ENCODE data around the gene AAK1.

AAK1 gene

DNA sequence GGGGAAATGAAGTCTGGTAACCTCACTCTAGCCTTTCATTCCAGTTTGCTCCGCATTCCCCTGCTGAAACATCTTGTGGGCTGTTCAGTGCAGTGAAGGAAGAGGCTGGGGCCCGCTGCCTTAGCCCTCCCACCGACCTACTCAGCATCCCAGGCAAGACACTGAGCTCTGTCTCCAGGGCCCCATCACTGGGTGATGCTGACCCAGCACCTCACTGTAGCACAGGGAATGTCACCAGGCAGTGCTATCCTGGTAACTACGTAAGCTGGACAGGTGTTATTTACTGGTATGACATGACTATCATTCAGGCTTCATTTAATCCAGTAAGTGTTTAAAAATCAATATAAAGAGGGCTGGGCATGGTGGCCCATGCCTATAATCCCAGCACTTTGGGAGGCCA lies 105.3 kb downstream of the AAK1 start:
- Histone ChIP-seq H3K36me3 (ENCODE audit: control insufficient read depth, insufficient read depth, low read length) (peaks cover 16% of the 10 kb centered on the region), H3K4me1 (ENCODE audit: control insufficient read depth, insufficient read depth, low read length) (peaks cover 8% of the 10 kb centered on the region; the same call in 1 of the 2 replicates), H3K4me3 (ENCODE audit: low read depth, low read length) (no peak overlapping the region), H3K9me3 (ENCODE audit: control insufficient read depth, insufficient read depth, low read depth, low read length) (no peaks in the 10 kb centered on the region), H3K9ac (ENCODE audit: low read length) (no peak overlapping the region), H3K27ac (ENCODE audit: low read depth, low read length) (no peak overlapping the region), H3K27me3 (ENCODE audit: control insufficient read depth, insufficient read depth, low read length) (no peaks in the 10 kb centered on the region)

DNA sequence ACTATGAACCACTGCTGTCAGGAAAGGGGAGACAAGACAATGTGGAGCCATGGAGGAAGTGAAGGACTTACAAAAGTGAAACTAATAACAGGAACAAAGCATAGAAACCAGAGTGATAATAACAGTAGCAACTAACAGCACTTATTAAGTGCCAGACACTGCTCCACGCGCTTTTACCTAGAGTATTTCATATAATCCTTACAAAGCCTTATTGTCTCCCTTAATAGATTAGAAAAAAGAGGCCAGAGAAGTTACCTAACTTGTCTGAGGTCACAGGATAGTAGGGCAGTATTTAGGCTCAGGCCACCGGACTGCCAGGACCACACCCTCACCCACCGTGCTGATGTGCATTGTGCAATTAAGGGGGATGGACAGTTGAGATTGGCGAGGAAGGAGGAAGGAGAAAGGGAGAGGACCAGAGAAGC lies 107.7 kb downstream of the AAK1 start:
- H3K4me3 ChIP-seq (ENCODE audit: low read depth, low read length): no peak overlapping the region
- no peaks in the 10 kb centered on the region for H3K9me3 ChIP-seq (ENCODE audit: control insufficient read depth, insufficient read depth, low read depth, low read length)
- H3K36me3 ChIP-seq (ENCODE audit: control insufficient read depth, insufficient read depth, low read length): peaks cover 16% of the 10 kb centered on the region
- no peak overlapping the region for H3K9ac ChIP-seq (ENCODE audit: low read length)
- H3K27ac ChIP-seq (ENCODE audit: low read depth, low read length): no peak overlapping the region
- H3K4me1 ChIP-seq (ENCODE audit: control insufficient read depth, insufficient read depth, low read length): peaks cover 8% of the 10 kb centered on the region; the same call in 1 of the 2 replicates
- H3K27me3 ChIP-seq (ENCODE audit: control insufficient read depth, insufficient read depth, low read length): no peaks in the 10 kb centered on the region

DNA sequence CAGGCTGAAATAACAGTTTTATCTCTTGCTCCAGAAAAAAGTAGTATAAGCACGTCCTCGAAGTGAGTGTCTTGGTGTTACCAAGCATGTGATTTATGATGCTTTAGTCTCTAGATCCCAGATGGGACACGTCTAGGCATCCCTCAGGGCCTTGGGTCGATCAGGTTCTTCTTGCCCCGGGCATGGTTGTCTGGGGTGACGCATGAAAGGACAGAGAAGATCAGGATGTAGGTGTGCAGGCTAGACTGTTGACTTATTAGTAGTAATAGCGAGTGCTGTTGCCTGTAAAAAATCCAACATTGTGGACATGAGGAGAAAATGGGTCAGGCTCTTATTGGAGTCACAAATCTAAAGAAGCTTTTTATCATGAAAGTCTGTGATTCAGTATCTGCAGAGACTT lies 112.4 kb downstream of the AAK1 start:
- no peak overlapping the region for H3K9ac ChIP-seq (ENCODE audit: low read length)
- no peaks in the 10 kb centered on the region for H3K27me3 ChIP-seq (ENCODE audit: control insufficient read depth, insufficient read depth, low read length)
- no peak overlapping the region for H3K4me3 ChIP-seq (ENCODE audit: low read depth, low read length)
- peaks cover 30% of the 10 kb centered on the region for H3K36me3 ChIP-seq (ENCODE audit: control insufficient read depth, insufficient read depth, low read length)
- no peaks in the 10 kb centered on the region for H3K9me3 ChIP-seq (ENCODE audit: control insufficient read depth, insufficient read depth, low read depth, low read length)
- H3K27ac ChIP-seq (ENCODE audit: low read depth, low read length): no peak overlapping the region
- H3K4me1 ChIP-seq (ENCODE audit: control insufficient read depth, insufficient read depth, low read length): no peaks in the 10 kb centered on the region

DNA sequence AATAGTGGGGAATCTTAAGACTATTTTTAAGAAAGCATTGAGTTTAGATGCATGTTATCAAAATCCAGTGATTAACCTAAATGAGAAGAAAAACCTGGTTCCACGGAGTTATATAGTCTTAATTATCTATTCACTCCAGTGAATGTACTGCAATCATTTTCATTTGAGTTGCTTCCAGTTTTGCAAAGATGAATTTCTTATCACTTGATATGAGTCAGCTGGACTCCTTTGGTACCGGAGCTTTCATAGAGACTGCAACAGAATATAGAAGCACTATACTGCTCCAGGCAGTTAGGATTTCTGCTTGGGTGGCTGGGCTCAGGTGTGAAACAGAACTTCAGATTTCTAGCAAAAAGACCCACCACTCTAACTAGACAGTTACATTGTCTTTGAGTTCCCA lies 114.1 kb downstream of the AAK1 start:
- Histone ChIP-seq H3K4me3 (ENCODE audit: low read depth, low read length) (no peak overlapping the region), H3K27ac (ENCODE audit: low read depth, low read length) (no peak overlapping the region), H3K9ac (ENCODE audit: low read length) (no peak overlapping the region), H3K4me1 (ENCODE audit: control insufficient read depth, insufficient read depth, low read length) (peaks cover 11% of the 10 kb centered on the region), H3K36me3 (ENCODE audit: control insufficient read depth, insufficient read depth, low read length) (peaks cover 34% of the 10 kb centered on the region), H3K9me3 (ENCODE audit: control insufficient read depth, insufficient read depth, low read depth, low read length) (no peaks in the 10 kb centered on the region), H3K27me3 (ENCODE audit: control insufficient read depth, insufficient read depth, low read length) (no peaks in the 10 kb centered on the region)

DNA sequence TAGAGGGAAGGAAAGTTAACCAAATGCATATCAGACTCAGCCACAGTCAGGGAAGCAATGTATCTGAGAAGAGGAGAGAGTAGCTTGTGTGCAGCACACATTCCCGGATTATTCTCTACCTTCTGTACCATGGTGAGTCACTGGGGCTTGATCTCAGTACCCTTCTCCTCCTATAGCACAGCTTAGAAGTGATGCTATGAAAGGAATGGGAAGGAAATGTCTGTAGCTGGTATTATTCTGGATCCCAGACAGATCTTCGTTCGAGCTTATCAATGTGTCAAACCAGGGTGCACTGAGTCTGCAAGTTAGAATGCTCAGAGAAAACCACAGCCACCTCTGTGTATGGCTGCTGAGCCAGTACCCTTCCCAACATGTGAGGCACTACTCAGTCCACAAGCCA lies 118.3 kb downstream of the AAK1 start:
- Histone ChIP-seq H3K9ac (ENCODE audit: low read length) (no peak overlapping the region), H3K27ac (ENCODE audit: low read depth, low read length) (no peak overlapping the region), H3K4me1 (ENCODE audit: control insufficient read depth, insufficient read depth, low read length) (peaks cover 11% of the 10 kb centered on the region), H3K27me3 (ENCODE audit: control insufficient read depth, insufficient read depth, low read length) (no peaks in the 10 kb centered on the region), H3K9me3 (ENCODE audit: control insufficient read depth, insufficient read depth, low read depth, low read length) (no peaks in the 10 kb centered on the region), H3K4me3 (ENCODE audit: low read depth, low read length) (no peak overlapping the region), H3K36me3 (ENCODE audit: control insufficient read depth, insufficient read depth, low read length) (peaks cover 34% of the 10 kb centered on the region; the same call in 1 of the 2 replicates)

DNA sequence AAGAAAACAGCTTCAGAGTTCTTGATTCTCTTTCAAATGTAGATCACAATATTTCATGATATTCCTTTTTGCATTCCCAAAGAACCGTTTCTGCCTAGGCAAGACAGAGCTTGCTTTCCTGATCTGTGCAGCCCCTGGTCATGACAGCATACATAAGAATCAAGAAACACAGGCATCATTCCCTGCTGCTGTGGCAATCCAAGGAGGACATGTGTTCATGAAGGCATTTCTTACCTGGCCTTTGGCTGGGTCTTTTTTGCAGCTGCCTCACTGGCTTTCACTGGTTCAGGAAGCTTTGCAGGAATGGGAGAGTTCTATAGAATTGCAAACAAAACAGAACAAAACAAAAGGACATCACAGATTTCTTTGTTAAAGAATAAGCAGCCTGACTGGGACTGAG lies 118.7 kb downstream of the AAK1 start:
- H3K9ac ChIP-seq (ENCODE audit: low read length): no peak overlapping the region

DNA sequence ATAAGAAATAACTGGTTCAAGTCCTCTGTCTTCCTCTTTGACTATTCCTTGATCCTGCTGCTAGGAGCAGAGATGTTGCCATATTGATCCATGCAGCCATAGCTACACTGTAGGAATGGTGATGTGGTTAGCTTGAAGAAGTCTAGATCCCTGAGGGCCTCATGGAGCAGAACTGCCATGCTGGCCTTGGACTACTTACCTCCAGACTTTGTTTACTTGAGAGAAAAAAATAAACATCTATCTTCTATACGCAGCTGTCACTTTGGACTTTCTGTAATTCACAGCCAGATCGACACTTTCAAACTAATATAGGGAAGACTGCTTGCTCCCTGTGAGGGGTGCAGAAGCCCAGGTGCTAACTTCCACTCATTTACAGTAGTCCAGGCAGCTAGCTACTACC lies 121.8 kb downstream of the AAK1 start:
- H3K36me3 ChIP-seq (ENCODE audit: control insufficient read depth, insufficient read depth, low read length): peaks cover 36% of the 10 kb centered on the region; the same call in 1 of the 2 replicates
- no peak overlapping the region for H3K27ac ChIP-seq (ENCODE audit: low read depth, low read length)
- H3K9ac ChIP-seq (ENCODE audit: low read length): no peak overlapping the region
- no peaks in the 10 kb centered on the region for H3K27me3 ChIP-seq (ENCODE audit: control insufficient read depth, insufficient read depth, low read length)
- H3K4me1 ChIP-seq (ENCODE audit: control insufficient read depth, insufficient read depth, low read length): peaks cover 21% of the 10 kb centered on the region
- no peak overlapping the region for H3K4me3 ChIP-seq (ENCODE audit: low read depth, low read length)
- no peaks in the 10 kb centered on the region for H3K9me3 ChIP-seq (ENCODE audit: control insufficient read depth, insufficient read depth, low read depth, low read length)

More for the DNA sequence above, 118.7 kb downstream of the AAK1 start:
- no peaks in the 10 kb centered on the region for H3K27me3 ChIP-seq (ENCODE audit: control insufficient read depth, insufficient read depth, low read length)
- no peak overlapping the region for H3K27ac ChIP-seq (ENCODE audit: low read depth, low read length)
- H3K36me3 ChIP-seq (ENCODE audit: control insufficient read depth, insufficient read depth, low read length): peaks cover 36% of the 10 kb centered on the region; the same call in 1 of the 2 replicates
- peaks cover 11% of the 10 kb centered on the region for H3K4me1 ChIP-seq (ENCODE audit: control insufficient read depth, insufficient read depth, low read length)
- no peak overlapping the region for H3K4me3 ChIP-seq (ENCODE audit: low read depth, low read length)
- no peaks in the 10 kb centered on the region for H3K9me3 ChIP-seq (ENCODE audit: control insufficient read depth, insufficient read depth, low read depth, low read length)

DNA sequence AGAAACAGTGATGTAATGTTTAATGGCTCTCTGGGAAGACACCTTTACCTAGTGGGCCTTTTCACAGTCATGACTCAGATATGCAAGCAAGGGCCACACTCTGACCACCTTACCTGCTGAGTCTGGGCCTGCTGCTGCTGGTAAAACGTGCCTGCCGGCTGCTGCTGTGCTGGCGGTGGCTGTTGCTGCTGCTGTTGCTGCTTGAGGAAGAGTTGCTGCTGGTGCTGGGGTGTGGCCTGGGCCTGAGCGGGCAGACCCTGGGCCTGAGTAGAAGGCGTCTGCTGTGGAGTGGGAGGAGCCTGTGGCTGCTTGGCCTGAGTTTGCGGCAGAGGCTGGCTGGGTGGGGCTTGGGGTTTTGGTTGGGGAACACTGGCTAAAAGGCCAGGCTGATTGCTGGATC lies 124.7 kb downstream of the AAK1 start:
- H3K27me3 ChIP-seq (ENCODE audit: control insufficient read depth, insufficient read depth, low read length): no peaks in the 10 kb centered on the region
- no peak overlapping the region for H3K9ac ChIP-seq (ENCODE audit: low read length)
- no peaks in the 10 kb centered on the region for H3K9me3 ChIP-seq (ENCODE audit: control insufficient read depth, insufficient read depth, low read depth, low read length)
- H3K36me3 ChIP-seq (ENCODE audit: control insufficient read depth, insufficient read depth, low read length): peaks cover 32% of the 10 kb centered on the region
- H3K27ac ChIP-seq (ENCODE audit: low read depth, low read length): no peak overlapping the region
- H3K4me3 ChIP-seq (ENCODE audit: low read depth, low read length): no peak overlapping the region
- H3K4me1 ChIP-seq (ENCODE audit: control insufficient read depth, insufficient read depth, low read length): peaks cover 15% of the 10 kb centered on the region

DNA sequence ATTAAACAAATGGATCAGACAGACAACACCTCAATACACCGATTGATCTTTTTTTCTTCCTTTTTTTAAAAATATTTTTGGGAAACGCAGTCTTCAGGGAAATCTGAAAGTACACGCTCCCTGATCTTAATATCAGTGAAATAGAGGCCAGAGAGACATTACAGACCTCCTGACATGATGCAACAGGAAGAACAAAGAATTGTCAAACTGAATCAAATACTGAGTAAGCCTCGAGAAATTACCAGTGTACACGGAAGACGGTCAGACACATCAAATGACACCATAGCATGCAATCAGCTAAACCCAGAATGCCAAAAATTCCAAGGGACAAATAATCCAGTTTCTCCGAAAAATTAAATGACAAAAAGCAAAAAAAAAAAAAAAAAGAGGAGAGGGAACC lies 126.1 kb downstream of the AAK1 start:
- Histone ChIP-seq H3K27ac (ENCODE audit: low read depth, low read length) (no peak overlapping the region), H3K36me3 (ENCODE audit: control insufficient read depth, insufficient read depth, low read length) (peaks cover 37% of the 10 kb centered on the region)

DNA sequence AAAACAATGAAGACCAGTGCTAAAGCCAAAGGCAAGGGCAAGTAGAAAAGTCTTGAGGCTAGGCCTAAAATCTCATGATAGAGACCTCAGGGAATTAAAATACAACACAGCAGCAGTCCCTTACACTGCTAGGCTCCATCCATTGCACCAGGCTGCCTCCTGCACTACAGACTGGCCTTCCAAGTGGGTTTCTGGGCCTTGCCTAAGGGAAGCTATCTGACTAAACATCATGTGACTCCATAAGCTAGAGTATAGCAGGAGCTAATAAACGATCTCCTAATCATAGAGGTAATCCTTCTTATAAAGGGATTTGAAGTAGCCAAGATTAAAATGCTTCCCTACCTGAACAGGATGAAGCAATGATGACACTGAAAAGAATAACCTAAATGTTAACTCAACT lies 128.7 kb downstream of the AAK1 start:
- H3K4me1 ChIP-seq (ENCODE audit: control insufficient read depth, insufficient read depth, low read length): peaks cover 15% of the 10 kb centered on the region
- H3K9ac ChIP-seq (ENCODE audit: low read length): no peak overlapping the region
- no peak overlapping the region for H3K27ac ChIP-seq (ENCODE audit: low read depth, low read length)
- no peaks in the 10 kb centered on the region for H3K9me3 ChIP-seq (ENCODE audit: control insufficient read depth, insufficient read depth, low read depth, low read length)
- H3K36me3 ChIP-seq (ENCODE audit: control insufficient read depth, insufficient read depth, low read length): peaks cover 52% of the 10 kb centered on the region
- no peak overlapping the region for H3K4me3 ChIP-seq (ENCODE audit: low read depth, low read length)
- H3K27me3 ChIP-seq (ENCODE audit: control insufficient read depth, insufficient read depth, low read length): no peaks in the 10 kb centered on the region

More for the DNA sequence above, 126.1 kb downstream of the AAK1 start:
- H3K9ac ChIP-seq (ENCODE audit: low read length): no peak overlapping the region
- H3K9me3 ChIP-seq (ENCODE audit: control insufficient read depth, insufficient read depth, low read depth, low read length): no peaks in the 10 kb centered on the region
- H3K27me3 ChIP-seq (ENCODE audit: control insufficient read depth, insufficient read depth, low read length): no peaks in the 10 kb centered on the region
- H3K4me1 ChIP-seq (ENCODE audit: control insufficient read depth, insufficient read depth, low read length): peaks cover 15% of the 10 kb centered on the region
- H3K4me3 ChIP-seq (ENCODE audit: low read depth, low read length): no peak overlapping the region

DNA sequence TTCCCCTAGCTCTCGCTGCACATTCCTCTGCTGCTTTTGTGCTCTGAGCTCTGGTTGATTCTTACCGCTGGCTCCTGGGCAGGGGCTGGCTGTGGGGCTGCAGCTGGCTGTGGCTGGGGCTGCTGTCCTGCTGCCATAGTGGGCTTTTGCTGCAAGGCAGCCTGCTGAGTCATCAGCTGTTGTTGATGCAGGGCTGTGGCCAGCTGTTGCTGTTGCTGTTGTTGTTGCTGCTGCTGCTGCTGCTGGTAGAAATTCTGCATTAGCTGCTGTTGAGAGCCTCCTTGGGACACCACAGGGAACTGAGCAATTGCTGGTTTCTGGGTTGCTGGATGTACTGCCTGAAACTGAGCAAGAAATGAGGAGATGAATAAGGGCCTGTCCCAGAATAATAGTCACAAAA lies 129.1 kb downstream of the AAK1 start:
- Histone ChIP-seq H3K27me3 (ENCODE audit: control insufficient read depth, insufficient read depth, low read length) (no peaks in the 10 kb centered on the region), H3K4me1 (ENCODE audit: control insufficient read depth, insufficient read depth, low read length) (peaks cover 14% of the 10 kb centered on the region), H3K9me3 (ENCODE audit: control insufficient read depth, insufficient read depth, low read depth, low read length) (no peaks in the 10 kb centered on the region), H3K27ac (ENCODE audit: low read depth, low read length) (no peak overlapping the region), H3K4me3 (ENCODE audit: low read depth, low read length) (no peak overlapping the region), H3K9ac (ENCODE audit: low read length) (no peak overlapping the region), H3K36me3 (ENCODE audit: control insufficient read depth, insufficient read depth, low read length) (peaks cover 51% of the 10 kb centered on the region)

DNA sequence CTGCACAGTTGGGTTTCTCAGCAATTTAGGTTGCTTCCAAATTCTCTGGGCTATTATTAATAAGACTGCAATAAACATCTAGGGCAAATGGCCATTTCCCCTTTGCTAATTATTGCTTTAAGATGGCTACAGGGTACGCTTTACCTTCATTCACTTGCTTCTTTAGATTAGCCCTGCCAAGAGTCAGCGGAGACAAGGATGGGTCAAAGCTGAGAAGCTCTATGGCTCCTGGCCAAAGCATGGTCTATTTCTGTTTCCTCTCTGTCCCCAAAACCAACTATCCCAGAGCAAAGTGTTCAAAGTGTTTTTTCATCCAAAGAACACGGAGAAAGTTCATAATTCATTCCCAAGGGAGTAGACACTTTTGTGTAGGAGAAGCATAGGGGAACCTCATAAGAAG lies 131.1 kb downstream of the AAK1 start:
- Histone ChIP-seq H3K9me3 (ENCODE audit: control insufficient read depth, insufficient read depth, low read depth, low read length) (no peaks in the 10 kb centered on the region), H3K36me3 (ENCODE audit: control insufficient read depth, insufficient read depth, low read length) (peaks cover 60% of the 10 kb centered on the region), H3K27me3 (ENCODE audit: control insufficient read depth, insufficient read depth, low read length) (no peaks in the 10 kb centered on the region), H3K4me1 (ENCODE audit: control insufficient read depth, insufficient read depth, low read length) (peaks cover 6% of the 10 kb centered on the region; the same call in 1 of the 2 replicates), H3K27ac (ENCODE audit: low read depth, low read length) (no peak overlapping the region), H3K4me3 (ENCODE audit: low read depth, low read length) (no peak overlapping the region), H3K9ac (ENCODE audit: low read length) (no peak overlapping the region)

Data from HUES6 (cell line).